ENCODE results near the gene ALKBH7. TPM values are rescaled to one million over a fixed set of nuclear protein-coding genes. Genes with fewer than 3 reads are reported as not detected.

Gene ALKBH7
- total RNA-seq, 1 experiment from 2014 or later: 81.1 TPM

DNA sequence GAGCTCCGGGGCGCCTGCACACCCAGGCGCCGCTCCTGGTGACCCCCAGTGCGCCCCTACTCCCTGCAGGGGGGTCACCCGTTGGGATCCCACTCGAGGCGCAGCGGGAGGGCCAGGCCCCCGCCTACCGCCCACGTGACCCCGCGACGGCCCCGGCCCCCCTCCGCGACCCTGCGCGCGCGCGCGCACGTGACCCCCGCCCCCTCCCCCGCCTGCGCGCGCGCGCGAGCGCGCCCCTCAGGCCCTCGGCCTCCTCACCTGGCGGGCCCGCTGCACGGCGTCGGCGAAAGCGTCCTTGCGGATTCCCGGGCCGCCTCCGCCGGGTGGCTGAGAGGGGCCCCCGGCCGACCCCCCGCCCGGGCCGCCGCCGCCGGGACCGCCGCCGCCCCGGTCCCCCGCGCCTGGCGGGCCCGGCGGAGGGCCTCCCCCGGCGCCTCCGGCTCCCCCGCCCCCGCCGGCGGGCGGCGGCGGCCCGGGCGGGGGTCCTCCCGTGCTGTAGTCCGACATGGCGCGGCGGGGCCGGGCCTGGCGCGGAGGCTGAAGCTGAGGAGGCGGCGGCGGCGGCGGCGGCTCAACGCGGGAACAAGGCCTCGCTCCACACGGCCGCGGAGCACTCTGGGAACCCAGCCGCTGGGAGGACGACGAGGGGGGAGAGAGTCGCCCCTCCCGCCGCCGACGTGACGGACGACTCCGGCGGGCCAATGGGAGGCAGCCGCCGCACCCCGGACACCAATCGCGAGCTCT, 51.8 kb downstream of the ALKBH7 start, which contains the start of gene KHSRP:
Gene KHSRP (minus strand): TSS at position 617 of the 744 bp plus-strand sequence. CDS start 110 bp downstream, at position 507.
- Histone ChIP-seq H3K27ac (ENCODE audit: low read length) (no peak within 1 kb of the TSS; the same call in 1 of the 2 replicates), H3K4me2 (ENCODE audit: low read length) (peak within 1 kb of the TSS; percentile 98), H3F3A (ENCODE audit: low read length, unreplicated experiment) (no peaks in the 10 kb centered on the region), H3K79me2 (ENCODE audit: low read length) (peaks cover 48% of the 10 kb centered on the region), H3K9me3 (ENCODE audit: low read length) (no peaks in the 10 kb centered on the region), H3K27me3 (ENCODE audit: low read length) (no peaks in the 10 kb centered on the region), H3K9ac (ENCODE audit: low read length) (peak within 1 kb of the TSS; percentile 92), H2AFZ (ENCODE audit: low read length) (peak within 1 kb of the TSS; percentile 78), H3K4me1 (ENCODE audit: insufficient read depth, low read length) (peaks cover 17% of the 10 kb centered on the region; the same call in 1 of the 2 replicates), H4K20me1 (ENCODE audit: low read length) (peaks cover 46% of the 10 kb centered on the region), H3K36me3 (ENCODE audit: low read depth, low read length) (peaks cover 32% of the 10 kb centered on the region), H3K4me3 (ENCODE audit: low read length) (peak within 1 kb of the TSS; percentile 82), H3K9me2 (replicated peaks; ENCODE audit: low read length) (no peaks in the 10 kb centered on the region)
- ChIA-PET CTCF (interaction anchor here (0.6 to 0.9 kb wide), 2 partner anchors 112 to 375 kb away, joined by 3 to 4 read pairs; no protein-coding TSS in a partner anchor), POLR2A (ENCODE audit: unreplicated experiment) (interaction anchor here (0.5 to 1.2 kb wide), 6 partner anchors 10 to 533 kb away, joined by 3 to 12 read pairs (median 4); partner anchors contain the start of genes ALKBH7 and GTF2F1)
- ATAC-seq (no peak), DNase-seq (no peak)
- TF ChIP-seq EZH2 (IDR thresholded peaks at IDR 0.05; ENCODE audit: low read length, unreplicated experiment): no peak
- no peak for TF ChIP-seq EZH2phosphoT487 (IDR thresholded peaks at IDR 0.05; ENCODE audit: borderline replicate concordance, low read length)
- TF ChIP-seq, protein P1, sequence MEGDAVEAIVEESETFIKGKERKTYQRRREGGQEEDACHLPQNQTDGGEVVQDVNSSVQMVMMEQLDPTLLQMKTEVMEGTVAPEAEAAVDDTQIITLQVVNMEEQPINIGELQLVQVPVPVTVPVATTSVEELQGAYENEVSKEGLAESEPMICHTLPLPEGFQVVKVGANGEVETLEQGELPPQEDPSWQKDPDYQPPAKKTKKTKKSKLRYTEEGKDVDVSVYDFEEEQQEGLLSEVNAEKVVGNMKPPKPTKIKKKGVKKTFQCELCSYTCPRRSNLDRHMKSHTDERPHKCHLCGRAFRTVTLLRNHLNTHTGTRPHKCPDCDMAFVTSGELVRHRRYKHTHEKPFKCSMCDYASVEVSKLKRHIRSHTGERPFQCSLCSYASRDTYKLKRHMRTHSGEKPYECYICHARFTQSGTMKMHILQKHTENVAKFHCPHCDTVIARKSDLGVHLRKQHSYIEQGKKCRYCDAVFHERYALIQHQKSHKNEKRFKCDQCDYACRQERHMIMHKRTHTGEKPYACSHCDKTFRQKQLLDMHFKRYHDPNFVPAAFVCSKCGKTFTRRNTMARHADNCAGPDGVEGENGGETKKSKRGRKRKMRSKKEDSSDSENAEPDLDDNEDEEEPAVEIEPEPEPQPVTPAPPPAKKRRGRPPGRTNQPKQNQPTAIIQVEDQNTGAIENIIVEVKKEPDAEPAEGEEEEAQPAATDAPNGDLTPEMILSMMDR (conservative IDR thresholded peaks at IDR 0.05; ENCODE audit: low read depth, low read length): no peak
- intact Hi-C loops (cut with micrococcal nuclease): no loop called here
- no TSS peak for BruUV-seq (replicated peaks)

Small RNAs within 50 kb of the gene (microRNA-seq; reads per million reads assigned to microRNA genes)
- gene MIR3940 (ENCODE audit: unreplicated experiment) (17.8 reads per million, percentile 43 among the genes with 10 or more reads in this experiment), gene MIR6790 (ENCODE audit: unreplicated experiment) (not detected), gene MIR6885 (ENCODE audit: unreplicated experiment) (2.0 reads per million)

Other genes starting within 250 kb of the ALKBH7 start
- gene ACSBG2, start 237.1 kb upstream of the ALKBH7 start, total RNA-seq (2014; rRNA removed): not detected in 2 replicates
- gene MLLT1, start 92.8 kb upstream of the ALKBH7 start, total RNA-seq (2014; rRNA removed): 29.0 and 36.5 TPM in 2 replicates
- not detected in 2 replicates for gene ACER1, start 39.2 kb upstream of the ALKBH7 start, total RNA-seq (2014; rRNA removed)
- 215 and 259 TPM in 2 replicates for gene CLPP, start 11.3 kb upstream of the ALKBH7 start, total RNA-seq (2014; rRNA removed)
- 2.4 and 3.1 TPM in 2 replicates for gene PSPN, start 3.1 kb downstream of the ALKBH7 start, total RNA-seq (2014; rRNA removed)
- gene GTF2F1, start 20.4 kb downstream of the ALKBH7 start, total RNA-seq (2014; rRNA removed): 89.4 and 114 TPM in 2 replicates
- 373 and 518 TPM in 2 replicates for gene KHSRP, start 52.0 kb downstream of the ALKBH7 start, total RNA-seq (2014; rRNA removed)
- 0.26 TPM in 1 of 2 replicates, not detected in the other for gene SLC25A41, start 61.0 kb downstream of the ALKBH7 start, total RNA-seq (2014; rRNA removed)
- gene SLC25A23, start 87.0 kb downstream of the ALKBH7 start, total RNA-seq (2014; rRNA removed): 61.4 and 80.0 TPM in 2 replicates
- 67.4 and 71.3 TPM in 2 replicates for gene CRB3, start 91.5 kb downstream of the ALKBH7 start, total RNA-seq (2014; rRNA removed)
- gene DENND1C, start 109.0 kb downstream of the ALKBH7 start, total RNA-seq (2014; rRNA removed): not detected in 2 replicates
- 4.6 and 6.0 TPM in 2 replicates for gene TUBB4A, start 129.5 kb downstream of the ALKBH7 start, total RNA-seq (2014; rRNA removed)
- gene TNFSF9, start 158.2 kb downstream of the ALKBH7 start, total RNA-seq (2014; rRNA removed): 9.6 and 12.5 TPM in 2 replicates
- 2.3 and 2.6 TPM in 2 replicates for gene CD70, start 218.4 kb downstream of the ALKBH7 start, total RNA-seq (2014; rRNA removed)

All from PC-3 (cell line).